GM21526 (cell line): ENCODE results near the gene BHLHA15.
A peak's percentile ranks its signal among the peaks of the same experiment; 100 is the strongest.

Source experiments
- ATAC-seq: cut with Tn5 transposase; IDR thresholded peaks from one replicate; pipeline ENCODE4 v1.9.1; 2021; ENCODE audit warnings: moderate library complexity; ENCODE audit not compliant: unreplicated experiment, low FRiP score

The BHLHA15 gene

GRCh38 chr7:98211221-98211675, at the start of gene BHLHA15:
Gene BHLHA15 (plus strand): TSS chr7:98211439. CDS start chr7:98212310, 871 bp downstream.
- no peak for ATAC-seq

GRCh38 chr7:98162758-98163157, 48.5 kb upstream of the BHLHA15 start:
- no peak for ATAC-seq

GRCh38 chr7:98163269-98163668, 48.0 kb upstream of the BHLHA15 start:
- ATAC-seq = no peak

- ATAC-seq = no peak
Measured at GRCh38 chr7:98163704-98164494, 47.3 kb upstream of the BHLHA15 start.

GRCh38 chr7:98165827-98166667, 45.2 kb upstream of the BHLHA15 start:
- ATAC-seq = peak; percentile 59

GRCh38 chr7:98166668-98166970, 44.6 kb upstream of the BHLHA15 start:
- no peak for ATAC-seq

- ATAC-seq = no peak
Measured at GRCh38 chr7:98167653-98168052, 43.6 kb upstream of the BHLHA15 start.

- ATAC-seq = peak; percentile 52
Measured at GRCh38 chr7:98168181-98168903, 42.9 kb upstream of the BHLHA15 start.

GRCh38 chr7:98168904-98169621, 42.2 kb upstream of the BHLHA15 start:
- ATAC-seq = no peak

GRCh38 chr7:98170966-98171365, 40.3 kb upstream of the BHLHA15 start:
- ATAC-seq = no peak

- no peak for ATAC-seq
Measured at GRCh38 chr7:98171449-98171848, 39.8 kb upstream of the BHLHA15 start.

GRCh38 chr7:98174334-98175259, 36.6 kb upstream of the BHLHA15 start:
- no peak for ATAC-seq

- ATAC-seq = no peak
Measured at GRCh38 chr7:98175260-98175940, 35.8 kb upstream of the BHLHA15 start.

GRCh38 chr7:98177553-98177952, 33.7 kb upstream of the BHLHA15 start:
- ATAC-seq = no peak

- ATAC-seq = no peak
Measured at GRCh38 chr7:98178321-98178720, 32.9 kb upstream of the BHLHA15 start.

GRCh38 chr7:98178762-98179490, 32.3 kb upstream of the BHLHA15 start:
- ATAC-seq = no peak

GRCh38 chr7:98180751-98181150, 30.5 kb upstream of the BHLHA15 start:
- no peak for ATAC-seq

- ATAC-seq = no peak
Measured at GRCh38 chr7:98185101-98185500, 26.1 kb upstream of the BHLHA15 start.
